Stimulated activated CD4-positive, alpha-beta T cell treated with anti-CD3 and anti-CD28 coated beads, Interleukin-12 subunit alpha, Interleukin-12 subunit beta, amount 100 ng/mL, for 48 hours (primary cell): ENCODE measurements around the gene DLX6.

Experiments used
- DNase-seq, 3 donors: peaks; one replicate each; pipeline ENCODE4 v3.0.0-alpha.2; 2020; ENCODE audit warnings: low read depth in 2 of 3, low spot score in 1 of 3

The DLX6 gene

DNA sequence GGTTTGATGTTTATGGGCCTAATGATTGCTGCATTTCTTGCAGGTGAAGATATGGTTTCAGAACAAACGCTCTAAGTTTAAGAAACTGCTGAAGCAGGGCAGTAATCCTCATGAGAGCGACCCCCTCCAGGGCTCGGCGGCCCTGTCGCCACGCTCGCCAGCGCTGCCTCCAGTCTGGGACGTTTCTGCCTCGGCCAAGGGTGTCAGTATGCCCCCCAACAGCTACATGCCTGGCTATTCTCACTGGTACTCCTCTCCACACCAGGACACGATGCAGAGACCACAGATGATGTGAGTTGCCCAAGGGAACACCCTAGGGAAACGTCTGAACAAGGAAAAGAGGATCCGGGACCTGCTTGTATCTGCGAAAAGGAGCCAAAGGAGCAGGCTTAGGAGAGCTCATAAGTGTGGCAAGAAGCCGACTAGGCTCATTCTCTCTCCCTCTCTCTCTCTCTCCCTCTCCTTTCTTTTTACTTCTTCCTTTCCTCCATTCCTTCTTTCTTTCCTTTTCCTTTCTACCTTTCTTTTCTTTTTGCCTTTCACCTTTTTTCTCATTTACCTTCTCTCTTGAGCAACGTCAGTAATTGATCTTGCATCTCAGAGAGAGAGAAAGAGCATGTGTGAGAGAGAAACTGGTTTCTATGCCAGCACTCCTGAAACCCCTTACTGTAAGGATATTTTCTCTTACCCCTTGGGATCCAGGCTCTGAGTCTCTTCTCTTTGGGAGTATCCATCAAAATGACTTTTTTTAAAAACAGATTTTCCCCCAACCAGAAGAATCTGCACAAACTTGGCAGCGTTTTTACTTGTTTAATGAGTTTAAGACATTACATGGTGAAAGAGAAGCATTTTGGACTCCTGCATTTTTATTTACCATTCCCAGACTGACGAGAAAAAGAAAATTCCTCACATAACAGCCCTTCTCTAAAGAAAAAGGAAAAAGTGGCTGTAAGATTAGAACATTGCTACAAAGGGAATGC lies 4.7 kb downstream of the DLX6 start:
- no peak for DNase-seq

DNA sequence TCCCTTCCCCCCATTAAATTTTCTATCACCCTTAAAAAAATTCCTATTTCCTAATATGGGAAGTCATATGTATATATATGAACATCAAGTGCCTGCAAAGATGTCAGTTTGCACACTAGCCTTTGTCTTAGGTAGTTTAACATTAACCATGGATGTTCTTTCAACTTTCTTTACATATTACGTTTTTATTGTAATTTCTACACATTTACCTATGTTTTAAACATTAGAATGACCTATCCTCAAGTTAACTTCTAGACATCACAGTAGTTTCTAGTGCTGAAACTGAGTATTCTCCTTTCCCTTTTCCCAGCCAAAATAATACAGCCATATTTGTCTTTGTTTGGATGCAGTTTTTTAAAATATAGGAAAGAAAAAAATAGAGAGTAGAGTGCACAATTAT lies 5.8 kb downstream of the DLX6 start:
- DNase-seq: no peak

DNA sequence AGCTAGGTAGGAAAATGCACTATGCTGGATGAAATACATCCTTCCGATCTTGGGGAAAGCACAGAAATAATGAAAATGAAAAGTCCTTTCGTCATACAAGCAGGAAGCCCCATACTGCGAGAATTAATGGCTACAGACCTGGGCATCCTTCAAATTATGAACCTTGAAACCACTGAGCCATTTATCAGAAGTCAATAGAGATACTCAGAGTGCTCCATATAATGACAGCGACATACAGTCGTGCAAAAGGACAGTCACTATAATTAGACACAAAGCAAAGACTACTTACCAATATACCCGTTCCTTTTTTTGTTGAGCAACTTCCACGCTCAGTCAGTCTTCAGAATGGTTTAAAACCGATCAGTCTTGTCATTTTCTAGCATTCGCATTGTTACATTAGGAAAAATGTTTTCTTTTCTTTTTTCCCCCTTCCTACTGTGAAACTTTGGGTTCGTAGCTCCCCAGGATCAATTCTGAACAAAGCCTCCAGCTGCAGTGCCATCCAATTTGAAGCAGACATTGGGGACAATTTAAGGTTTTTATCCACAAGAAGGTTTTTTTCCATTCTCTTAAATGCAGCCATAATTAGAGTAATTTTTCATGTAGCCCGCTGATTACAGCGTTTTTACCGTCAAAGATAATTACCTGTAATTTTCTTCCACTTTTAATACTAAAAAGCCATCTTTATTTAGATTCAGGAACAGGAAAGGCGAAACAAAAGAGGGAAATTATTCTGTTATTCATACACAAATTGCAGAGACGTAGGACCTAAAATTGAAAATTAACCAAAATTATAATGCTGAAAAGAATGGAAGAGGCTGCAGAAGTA lies 6.4 kb downstream of the DLX6 start:
- DNase-seq: no peak

DNA sequence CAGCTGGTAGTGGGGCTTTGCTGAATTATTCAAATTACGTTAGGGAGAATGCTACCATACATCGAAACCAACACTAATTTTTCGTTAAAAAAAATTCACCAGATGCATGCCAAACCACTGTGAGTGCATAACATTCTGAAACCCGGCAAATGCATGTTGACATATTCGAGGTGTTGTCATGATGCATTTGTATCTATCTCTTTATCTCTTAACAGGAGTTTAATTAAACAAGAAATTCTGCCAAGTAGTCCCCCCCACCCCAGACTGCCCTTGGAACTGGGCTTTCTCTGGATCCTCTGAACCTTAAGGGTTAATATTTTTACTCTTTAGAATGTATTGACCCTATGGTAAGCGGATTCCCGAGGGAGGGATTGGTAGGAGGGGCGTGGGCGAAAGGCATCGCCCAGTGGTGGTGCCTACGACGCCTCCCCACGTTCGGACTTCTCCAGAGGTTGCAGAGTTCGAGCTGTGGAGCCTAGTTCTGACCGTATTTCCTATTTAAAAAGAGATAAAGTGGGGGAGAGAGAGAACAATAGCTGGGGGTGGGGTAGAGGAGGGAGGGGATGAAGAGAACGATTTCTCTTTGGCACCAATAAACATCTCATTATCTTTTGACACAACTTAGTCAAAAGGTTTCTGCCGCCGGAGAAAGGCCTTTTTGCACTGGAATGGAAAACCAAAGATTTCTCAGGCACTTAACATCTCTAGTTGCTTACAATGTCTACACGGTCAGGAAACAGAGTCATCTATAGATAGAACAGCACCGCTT lies 7.2 kb downstream of the DLX6 start:
- no peak for DNase-seq

DNA sequence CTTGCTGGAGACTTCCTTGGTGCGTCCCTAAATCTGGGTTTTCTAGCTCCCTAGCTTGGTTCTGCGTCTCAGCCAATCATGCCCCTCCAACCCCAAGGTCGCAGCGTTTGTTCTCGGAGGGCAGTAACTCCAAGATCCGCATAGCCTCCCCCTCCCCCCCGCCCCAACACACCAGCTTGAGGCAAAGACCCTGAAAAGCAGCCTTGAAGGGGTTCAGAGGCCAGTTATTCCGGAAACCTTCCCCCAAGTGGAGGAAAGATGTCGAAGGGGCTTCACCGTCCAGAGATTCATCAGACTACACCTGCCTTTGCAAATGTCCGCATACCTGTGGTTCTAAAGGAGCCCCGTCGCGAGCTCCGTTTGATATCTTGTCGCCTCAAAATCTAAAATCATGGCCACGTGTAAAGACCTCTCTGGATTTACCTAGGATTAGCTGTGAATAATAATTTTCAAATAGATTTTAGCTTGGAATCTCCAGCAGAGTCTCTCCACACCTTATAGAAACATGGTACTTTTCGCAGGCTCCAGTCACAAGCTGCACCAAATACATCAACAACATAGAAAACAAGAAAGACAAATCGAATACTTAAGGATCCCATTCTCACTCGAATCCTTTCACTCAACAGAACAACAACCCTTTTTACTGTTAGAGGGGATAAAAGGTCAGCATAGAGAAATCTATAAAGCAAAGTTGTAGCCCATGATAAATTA lies 7.9 kb downstream of the DLX6 start:
- DNase-seq: no peak

DNA sequence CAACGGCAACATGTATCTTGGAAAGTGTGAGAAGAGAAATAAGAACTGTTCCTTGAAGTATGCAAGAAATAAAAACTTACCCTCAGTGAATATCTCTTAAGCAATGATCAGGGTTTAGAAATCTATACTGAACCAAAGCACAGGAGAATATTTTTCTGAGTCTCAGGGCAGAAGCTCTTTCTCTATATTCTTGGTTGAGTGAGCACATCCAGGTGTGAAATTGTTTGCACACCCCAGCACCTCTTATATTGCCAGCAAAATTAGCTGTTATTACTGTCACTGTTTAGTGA lies 8.4 kb downstream of the DLX6 start:
- no peak for DNase-seq

DNA sequence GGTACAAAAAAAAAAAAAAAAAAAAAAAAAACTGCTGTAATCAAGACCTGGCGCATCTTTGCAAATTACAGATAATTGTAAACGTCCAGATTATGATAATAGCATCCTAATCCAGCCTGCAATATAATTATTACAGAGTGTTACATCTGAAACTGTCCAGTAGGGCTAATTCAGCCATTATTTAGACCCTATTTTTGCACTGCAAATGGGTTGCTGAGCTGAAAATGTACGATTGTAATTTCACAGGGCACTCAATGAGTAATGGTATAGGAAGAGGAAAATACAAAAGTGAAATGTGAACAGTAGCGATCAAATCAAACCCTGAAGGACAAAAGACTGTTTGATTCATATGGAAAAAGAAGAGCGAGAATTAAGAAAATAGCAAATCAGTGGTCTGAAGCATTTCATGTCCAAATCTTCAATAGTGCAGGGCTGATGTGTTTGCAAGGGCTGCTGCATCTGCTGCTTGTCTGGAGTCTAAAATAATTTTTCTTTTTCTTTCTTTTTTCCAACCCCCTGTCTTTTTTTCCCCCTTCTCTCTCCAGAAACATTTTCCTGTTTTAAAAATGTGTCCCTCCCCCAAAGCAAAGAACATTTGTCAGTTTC lies 8.9 kb downstream of the DLX6 start:
- DNase-seq: no peak

DNA sequence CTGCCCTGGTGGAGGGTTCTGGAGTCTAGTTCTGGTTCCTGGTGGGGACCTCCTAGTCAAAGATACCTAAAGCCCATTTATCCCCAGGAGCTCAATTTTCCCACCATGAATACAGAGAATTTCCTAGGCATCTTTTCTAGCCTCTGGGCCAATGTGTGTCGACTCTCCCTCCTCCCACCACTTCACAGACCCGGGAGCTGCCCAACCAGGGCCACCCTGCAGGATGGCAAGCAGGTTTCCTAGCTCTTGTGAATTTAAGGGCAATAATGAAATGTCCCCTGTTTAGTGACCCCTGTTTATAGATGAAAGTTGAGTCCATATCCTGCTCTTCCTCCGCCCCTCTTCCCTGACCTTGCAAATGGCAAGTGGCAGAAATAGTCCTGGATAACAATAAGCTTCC lies 9.9 kb downstream of the DLX6 start:
- DNase-seq: no peak

DNA sequence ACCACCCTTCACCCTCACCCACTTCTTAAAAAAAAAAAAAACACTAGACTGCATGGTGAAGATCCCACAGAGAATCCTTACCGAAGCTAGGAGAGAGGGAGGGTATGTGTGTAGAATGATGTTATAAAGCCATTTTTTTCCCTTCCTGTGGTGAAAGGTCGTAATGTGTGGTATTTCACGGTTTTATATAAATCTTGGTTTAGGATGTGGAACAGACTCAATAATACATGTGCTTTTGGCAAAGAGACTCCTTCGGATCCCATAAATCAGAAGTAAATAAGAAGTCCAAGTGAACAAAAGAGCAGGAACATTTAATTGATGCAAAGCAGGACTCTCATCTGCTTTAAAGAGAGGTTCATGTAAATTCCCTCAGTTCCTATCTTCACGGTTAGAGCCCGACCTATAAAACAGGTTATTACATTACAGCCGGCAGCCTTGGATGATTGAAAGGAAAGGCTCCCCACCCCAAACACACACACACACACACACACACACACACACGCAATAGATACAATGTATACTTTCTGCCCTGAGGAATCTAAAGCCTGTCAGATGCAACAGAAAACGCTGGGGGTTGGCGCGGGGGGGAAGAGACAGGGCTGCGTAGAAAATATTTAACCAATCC lies 10.5 kb downstream of the DLX6 start:
- no peak for DNase-seq

DNA sequence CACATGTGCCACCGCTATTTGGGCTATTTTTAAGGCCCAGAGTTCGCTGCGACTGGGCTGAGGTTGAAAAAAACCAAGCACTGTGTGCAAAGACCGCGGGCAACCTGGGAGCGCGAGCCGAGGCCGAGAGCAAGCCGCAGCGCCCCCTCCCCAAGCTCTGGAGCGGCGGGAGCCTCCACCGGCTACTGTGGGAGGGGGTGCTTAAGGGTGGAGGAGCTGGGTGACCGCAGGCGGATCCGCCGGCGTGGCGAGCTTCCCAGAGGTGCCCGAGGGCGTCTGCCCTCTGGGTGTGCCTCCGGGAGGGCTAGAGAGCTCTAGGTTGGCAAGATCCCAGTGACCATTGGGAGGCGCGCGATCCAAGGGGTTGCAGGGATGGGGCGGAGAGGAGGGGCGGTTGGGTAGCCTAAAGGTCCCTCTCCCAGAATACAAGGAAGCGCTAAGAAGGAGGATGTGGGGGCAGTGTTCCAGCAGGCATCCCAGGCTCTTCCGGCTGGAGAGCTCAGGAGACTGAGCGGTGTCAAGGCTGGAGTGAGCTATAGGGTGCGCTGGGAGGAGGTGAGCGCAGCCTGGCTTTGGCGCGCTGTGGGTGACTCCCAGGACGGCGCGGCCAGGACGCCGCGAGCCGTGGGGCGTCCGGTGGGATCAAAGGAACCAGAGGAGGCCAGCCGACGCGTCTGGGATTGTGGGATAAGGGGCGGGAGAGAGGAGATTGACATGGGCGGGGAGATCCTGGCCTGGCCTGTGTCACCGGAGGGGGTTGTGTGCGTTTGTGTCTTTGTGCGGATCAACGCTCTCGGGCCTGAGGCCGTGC lies 11.2 kb downstream of the DLX6 start:
- no peak for DNase-seq

DNA sequence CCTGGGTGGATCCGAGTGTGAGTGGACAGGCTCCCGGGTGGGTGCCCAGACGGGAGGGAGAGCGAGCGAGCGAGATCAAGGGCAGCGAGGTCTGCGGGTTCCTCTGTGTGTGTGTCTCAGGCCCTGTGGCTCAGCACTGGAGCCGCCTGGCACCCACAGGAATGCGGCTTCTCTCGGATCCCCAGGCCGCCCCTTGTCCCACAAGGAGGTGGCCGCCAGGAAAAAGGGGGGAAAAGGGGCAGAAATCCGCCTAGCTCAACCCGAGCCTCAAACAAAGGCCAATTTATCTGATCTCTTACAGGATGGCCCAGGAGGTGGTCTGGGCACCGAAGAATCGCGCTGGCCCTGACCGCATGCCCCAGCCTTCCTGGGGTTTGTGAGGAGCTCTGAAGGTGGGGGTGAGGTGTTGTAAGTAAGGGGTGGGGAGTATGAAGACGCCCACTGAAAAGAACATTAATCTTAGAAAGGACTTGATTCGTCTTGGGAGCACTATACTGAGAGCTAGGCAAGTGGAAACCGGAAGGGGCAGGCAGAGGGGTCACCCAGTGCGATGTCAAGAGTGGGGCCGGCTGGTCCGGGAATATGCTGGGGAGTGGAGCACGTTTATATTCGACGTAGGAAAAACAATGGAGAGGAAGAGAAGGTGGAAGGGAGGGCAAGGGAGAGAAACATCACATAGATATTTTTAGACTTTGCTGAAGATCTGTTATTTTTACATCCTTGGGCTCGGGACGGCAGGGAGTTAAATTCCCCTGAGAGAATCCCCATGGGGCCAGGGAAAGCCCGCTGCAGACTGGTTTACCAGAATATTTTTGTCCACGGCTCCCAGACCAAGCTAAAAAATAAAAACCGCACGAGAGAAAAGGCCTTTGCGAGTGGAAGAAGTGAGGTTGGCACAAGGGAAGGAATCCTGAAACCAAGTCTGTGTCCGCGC lies 12.1 kb downstream of the DLX6 start:
- DNase-seq: no peak

DNA sequence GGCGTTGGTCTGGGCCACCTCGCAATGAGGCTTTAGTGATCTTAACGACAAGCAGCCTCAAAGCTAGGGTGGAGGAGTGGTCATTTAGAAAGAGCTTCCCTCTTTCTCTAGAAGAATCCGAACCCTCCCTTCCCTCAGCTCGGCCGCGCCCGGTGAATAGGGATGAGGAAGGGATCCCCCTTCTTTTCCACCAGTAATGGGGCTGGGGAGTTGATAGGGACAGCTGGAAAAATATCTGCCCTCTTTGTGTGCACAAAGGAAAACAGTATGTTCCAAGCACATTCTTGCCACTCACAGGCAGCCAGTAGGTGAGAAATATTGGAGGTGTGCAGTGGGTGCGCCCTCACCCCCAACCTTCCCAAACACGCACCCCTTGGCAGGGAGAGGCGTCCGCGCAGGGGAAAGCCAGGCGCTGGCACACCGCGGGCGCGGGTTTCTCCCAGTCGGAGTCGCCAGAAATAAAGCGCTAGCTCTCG lies 12.8 kb downstream of the DLX6 start:
- DNase-seq: no peak

DNA sequence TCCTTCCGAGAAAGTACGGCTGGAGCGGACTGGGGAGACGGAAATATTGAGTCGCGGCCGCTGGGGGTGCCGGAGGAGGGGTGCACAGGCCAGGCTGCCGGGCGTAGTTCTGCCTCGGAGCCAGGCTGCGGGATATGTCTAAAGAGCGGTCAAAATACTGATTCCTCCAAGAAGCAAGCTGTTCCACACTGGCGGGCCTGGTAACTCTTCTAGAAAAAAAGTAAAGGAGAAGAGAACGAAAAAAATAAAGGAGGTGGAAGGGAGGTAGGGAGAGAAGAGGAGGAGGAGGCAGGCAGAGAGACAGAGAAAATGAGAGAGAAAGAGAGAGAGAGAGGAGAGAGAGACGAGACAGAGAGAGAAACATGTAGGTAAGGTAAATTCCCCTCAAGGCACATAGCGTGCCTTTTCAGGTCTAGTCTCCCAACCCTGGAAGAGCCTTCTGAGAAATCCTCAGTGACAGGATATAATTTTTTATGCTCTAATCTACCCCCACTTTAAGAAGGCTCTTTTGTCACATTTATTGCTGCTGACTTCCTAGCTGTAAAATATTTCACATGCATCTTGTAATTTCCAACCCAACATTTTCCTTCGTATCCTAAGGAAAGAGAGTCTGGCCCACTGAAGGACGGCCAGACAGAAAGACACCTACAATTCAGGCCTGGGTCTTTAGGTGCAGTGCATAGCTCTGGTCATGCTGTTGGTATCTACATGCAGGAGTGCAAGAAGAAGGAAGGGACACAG lies 13.6 kb downstream of the DLX6 start:
- DNase-seq: no peak

DNA sequence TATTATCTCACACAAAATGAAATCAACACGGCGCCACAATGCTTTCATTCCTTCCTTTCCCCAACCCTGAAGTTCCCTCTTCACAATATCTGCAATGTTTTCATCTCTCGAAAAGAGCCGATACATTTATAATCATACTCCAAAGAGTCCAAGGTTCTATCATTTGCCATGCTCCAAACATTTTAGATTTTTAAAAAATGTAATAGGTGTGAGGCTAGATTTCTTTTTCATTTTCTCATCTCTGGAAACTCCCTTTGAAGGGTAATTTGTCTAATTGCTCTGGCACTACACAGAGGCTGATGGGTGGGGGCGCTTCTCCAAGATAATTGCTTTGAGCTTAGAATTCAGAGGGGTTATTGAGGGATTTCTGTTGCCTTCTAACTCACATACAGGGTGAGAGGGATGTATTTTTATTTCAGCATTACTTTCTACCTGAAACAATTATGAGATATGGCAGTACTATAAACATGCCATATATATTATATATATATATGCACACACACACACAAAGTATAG lies 14.4 kb downstream of the DLX6 start:
- no peak for DNase-seq

DNA sequence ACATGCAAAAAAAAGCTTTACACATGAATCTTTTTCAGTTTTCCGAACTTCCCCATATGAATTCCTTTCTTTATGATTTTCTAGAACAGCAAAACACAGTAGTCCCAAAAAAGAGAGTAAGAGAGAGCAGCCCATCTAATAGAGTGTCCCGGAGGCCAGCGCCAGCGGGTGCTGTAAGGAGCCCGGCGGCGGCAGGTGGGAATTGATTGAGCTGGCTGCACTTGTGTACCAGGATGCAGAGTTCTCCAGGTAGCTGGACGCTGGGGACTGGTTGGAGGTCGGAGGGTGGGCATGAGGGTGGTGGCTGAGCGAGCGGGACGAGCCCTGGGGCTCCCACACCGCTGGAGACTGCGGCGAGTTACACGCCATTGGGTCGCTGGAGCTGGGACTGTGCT lies 15.2 kb downstream of the DLX6 start:
- DNase-seq: no peak

DNA sequence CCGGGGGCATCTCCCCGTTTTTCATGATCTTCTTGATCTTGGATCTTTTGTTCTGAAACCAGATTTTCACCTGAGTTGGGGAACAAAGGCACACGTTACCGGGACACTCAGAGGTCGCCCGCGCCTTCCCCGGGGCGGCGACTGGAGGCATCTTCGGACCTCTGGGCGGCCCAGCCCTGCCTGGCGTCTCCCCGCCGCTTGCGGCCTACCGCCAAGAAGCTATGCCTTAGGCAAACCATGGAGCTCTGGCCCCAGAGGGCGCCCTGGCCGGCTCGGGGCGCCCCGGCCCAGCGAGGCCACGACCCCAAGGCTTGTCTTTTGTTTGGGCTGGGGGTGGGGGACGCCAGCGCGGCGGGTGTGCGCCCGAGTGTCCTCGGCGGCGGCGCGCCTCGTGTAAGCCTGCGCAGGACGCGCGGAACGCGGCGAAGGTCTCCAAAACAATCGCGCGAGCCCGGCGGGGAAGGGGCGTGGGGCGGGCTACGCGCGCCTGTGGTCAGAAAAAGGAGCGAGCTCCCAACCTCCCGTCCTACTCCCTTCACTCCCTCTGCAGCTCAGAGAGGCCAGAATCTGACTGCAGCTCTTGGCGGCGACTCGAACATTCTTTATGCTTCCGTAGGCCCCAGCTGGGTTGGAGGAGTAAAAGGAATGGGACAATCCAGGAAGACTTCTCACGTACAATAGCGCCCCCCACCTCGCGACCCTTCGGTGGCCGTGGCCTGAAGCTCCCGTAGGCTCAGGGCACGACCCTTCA lies 15.8 kb downstream of the DLX6 start:
- DNase-seq: no peak
